A673 (cell line): Measurements from ENCODE around the gene SUCLA2.
"Not testable (repeated sequence)": the region's sequence is repeated elsewhere in the genome, so short reads cannot be mapped to it uniquely, and the experiment has no call there.

Experiments
- CTCF ChIP-seq: fragments of 300-800, 200-600 bp; sonication (generic); conservative IDR thresholded peaks from 2 replicates; pipeline ENCODE4 v1.5.1; 2017; ENCODE audit warnings: low read depth, mild to moderate bottlenecking, antibody characterized with exemption, low read length, moderate library complexity, mixed read lengths
- EZH2 ChIP-seq: fragments of 200-600 bp; sonication (generic); IDR thresholded peaks from 2 replicates; pipeline ENCODE4 v1.6.1; 2017; ENCODE audit warnings: borderline replicate concordance, low read depth, mild to moderate bottlenecking, mixed read lengths, antibody characterized with exemption, low read length; ENCODE audit not compliant: poor library complexity, severe bottlenecking

DNA sequence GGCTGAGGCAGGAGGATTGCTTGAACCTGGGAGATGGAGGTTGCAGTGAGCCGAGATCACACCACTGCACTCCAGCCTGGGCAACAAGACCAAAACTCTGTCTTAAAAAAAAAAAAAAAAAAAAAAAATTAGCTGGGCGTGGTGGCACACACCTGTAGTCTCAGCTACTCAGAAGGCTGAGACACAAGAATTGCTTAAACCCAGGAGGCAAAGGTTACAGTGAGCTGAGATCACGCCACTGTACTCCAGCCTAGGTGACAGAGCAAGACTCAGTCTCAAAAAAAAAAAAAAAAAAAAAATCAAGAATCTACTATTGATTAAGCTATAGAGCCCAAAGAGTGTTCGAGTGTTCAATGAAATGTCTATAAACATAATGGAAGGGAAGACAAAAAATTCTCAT lies 55.9 kb downstream of the SUCLA2 start:
- TF ChIP-seq CTCF, EZH2: not testable (repeated sequence)
